Mesenchymal stem cell (in vitro differentiated cells and primary cell): ENCODE measurements around the gene MAPKAP1.

Experiments used
- DNase-seq: peaks from one replicate; pipeline ENCODE4 v3.0.0-alpha.2; 2013
- H2AFZ ChIP-seq: one replicate; pipeline ENCODE4 v1.6.1; 2013; ENCODE audit warnings: low read depth, mild to moderate bottlenecking, control low read depth, inconsistent platforms, low read length, moderate library complexity
- H2AK5ac ChIP-seq: 2 replicates; pipeline ENCODE4 v1.6.1; 2013; ENCODE audit warnings: low read length, moderate library complexity, mild to moderate bottlenecking, inconsistent platforms; ENCODE audit not compliant: severe bottlenecking
- H2BK120ac ChIP-seq: one replicate; pipeline ENCODE4 v1.6.1; 2013; ENCODE audit warnings: low read depth, mild to moderate bottlenecking, inconsistent platforms, low read length, moderate library complexity
- H2BK12ac ChIP-seq, 2 experiments: one replicate each; pipeline ENCODE4 v1.6.1; 2013; ENCODE audit warnings: inconsistent platforms in 2 of 2, low read length in 2 of 2, mild to moderate bottlenecking in 2 of 2, moderate library complexity in 2 of 2, control low read depth in 1 of 2
- H2BK15ac ChIP-seq: one replicate; pipeline ENCODE4 v1.6.1; 2013; ENCODE audit warnings: mild to moderate bottlenecking, low read depth, inconsistent platforms; ENCODE audit not compliant: poor library complexity, severe bottlenecking
- H2BK5ac ChIP-seq: 2 replicates; pipeline ENCODE4 v1.6.1; 2013; ENCODE audit warnings: low read depth, mild to moderate bottlenecking, low read length, control low read depth, inconsistent platforms; ENCODE audit not compliant: poor library complexity, severe bottlenecking
- H3K14ac ChIP-seq, 2 experiments: one replicate each; pipeline ENCODE4 v1.6.1; 2013; ENCODE audit warnings: inconsistent platforms in 2 of 2, low read length in 2 of 2, control low read depth in 1 of 2, mild to moderate bottlenecking in 1 of 2, moderate library complexity in 1 of 2
- H3K18ac ChIP-seq, 2 experiments: one replicate each; pipeline ENCODE4 v1.6.1; 2013; ENCODE audit warnings: inconsistent platforms in 2 of 2, low read length in 2 of 2, control low read depth in 1 of 2, low read depth in 1 of 2, mild to moderate bottlenecking in 1 of 2
- H3K23ac ChIP-seq, 2 experiments: one replicate each; pipeline ENCODE4 v1.6.1; 2013; ENCODE audit warnings: inconsistent platforms in 2 of 2, low read length in 2 of 2, mild to moderate bottlenecking in 2 of 2, moderate library complexity in 2 of 2, control low read depth in 1 of 2
- H3K27ac ChIP-seq: 2 replicates; pipeline ENCODE4 v1.5.1; 2013; ENCODE audit warnings: mild to moderate bottlenecking, moderate library complexity, low read length, control low read depth, inconsistent platforms; ENCODE audit not compliant: poor library complexity, severe bottlenecking
- H3K27me3 ChIP-seq, 2 experiments: 2 replicates each; pipeline versions ENCODE4 v1.6.1 to v1.7.0; 2013; ENCODE audit warnings: low read length in 2 of 2, mild to moderate bottlenecking in 2 of 2, moderate library complexity in 2 of 2, control low read depth in 1 of 2, inconsistent platforms in 1 of 2; ENCODE audit not compliant: control insufficient read depth in 1 of 2, insufficient read depth in 1 of 2
- H3K36me3 ChIP-seq, 2 experiments: 2 replicates each; pipeline versions ENCODE4 v1.6.1 to v1.7.0; 2013; ENCODE audit warnings: low read length in 2 of 2, control low read depth in 1 of 2, inconsistent platforms in 1 of 2, low read depth in 1 of 2, mild to moderate bottlenecking in 1 of 2; ENCODE audit not compliant: insufficient read depth in 2 of 2, control insufficient read depth in 1 of 2
- H3K4ac ChIP-seq, 2 experiments: one replicate each; pipeline ENCODE4 v1.6.1; 2013; ENCODE audit warnings: inconsistent platforms in 2 of 2, low read length in 2 of 2, mild to moderate bottlenecking in 2 of 2, moderate library complexity in 2 of 2, control low read depth in 1 of 2, low read depth in 1 of 2
- H3K4me1 ChIP-seq: 2 replicates; pipeline ENCODE4 v1.6.1; 2013; ENCODE audit warnings: low read depth, low read length, control low read depth; ENCODE audit not compliant: control insufficient read depth, insufficient read depth
- H3K4me2 ChIP-seq: 2 replicates; pipeline ENCODE4 v1.6.1; 2013; ENCODE audit warnings: low read length, mild to moderate bottlenecking, inconsistent platforms; ENCODE audit not compliant: poor library complexity, severe bottlenecking
- H3K4me3 ChIP-seq, 2 experiments: 2 replicates each; pipeline versions ENCODE4 v1.5.1 to v1.7.0; 2013; ENCODE audit warnings: low read length in 2 of 2, mild to moderate bottlenecking in 2 of 2, control low read depth in 1 of 2, low read depth in 1 of 2; ENCODE audit not compliant: insufficient read depth in 1 of 2
- H3K79me1 ChIP-seq: replicated peaks from 2 replicates; pipeline ENCODE4 v1.6.1; 2013; ENCODE audit warnings: mild to moderate bottlenecking, control low read depth, low read length, inconsistent platforms; ENCODE audit not compliant: poor library complexity, severe bottlenecking
- H3K9ac ChIP-seq: 2 replicates; pipeline ENCODE4 v1.7.0; 2013; ENCODE audit warnings: mild to moderate bottlenecking, low read length, moderate library complexity
- H3K9me3 ChIP-seq: 2 replicates; pipeline ENCODE4 v1.7.0; 2013; ENCODE audit warnings: mild to moderate bottlenecking, low read length; ENCODE audit not compliant: control insufficient read depth
- H4K8ac ChIP-seq: one replicate; pipeline ENCODE4 v1.6.1; 2013; ENCODE audit warnings: inconsistent platforms, mild to moderate bottlenecking, low read length, moderate library complexity
- H4K91ac ChIP-seq: one replicate; pipeline ENCODE4 v1.6.1; 2013; ENCODE audit warnings: mild to moderate bottlenecking, low read length, inconsistent platforms
- WGBS: methylation state at CpG from one replicate; pipeline ENCODE4 v1.1.7; 2013; ENCODE audit warnings: mixed read lengths; 5-methylcytosine and 5-hydroxymethylcytosine counted together

Gene MAPKAP1

GRCh38 chr9:125565126-125565525, 141.9 kb downstream of the MAPKAP1 start:
- no peak overlapping the region for H2AK5ac ChIP-seq
- H3K4me1 ChIP-seq: no peaks in the 10 kb centered on the region
- no peaks in the 10 kb centered on the region for H3K9me3 ChIP-seq
- H3K14ac ChIP-seq: no peak overlapping the region
- peaks cover 26% of the 10 kb centered on the region for H3K79me1 ChIP-seq
- no peak overlapping the region for H3K4me2 ChIP-seq
- no peak for DNase-seq
- 100% methylated on average over 1 of the region's 2 CpGs for WGBS
- no peak overlapping the region for H3K23ac ChIP-seq
- no peak overlapping the region for H3K4ac ChIP-seq
- H2BK5ac ChIP-seq: no peak overlapping the region
- H2BK15ac ChIP-seq: no peak overlapping the region
- H2BK120ac ChIP-seq: no peak overlapping the region
- no peak overlapping the region for H4K8ac ChIP-seq
- no peak overlapping the region for H3K18ac ChIP-seq
- peaks cover 0 to under 1% of the 10 kb centered on the region in 2 experiments for H3K36me3 ChIP-seq
- H2AFZ ChIP-seq: no peak overlapping the region
- H3K4me3 ChIP-seq: no peak overlapping the region
- H4K91ac ChIP-seq: no peak overlapping the region
- no peak overlapping the region for H3K27ac ChIP-seq
- no peak overlapping the region for H3K9ac ChIP-seq
- no peaks in the 10 kb centered on the region for H3K27me3 ChIP-seq
- H2BK12ac ChIP-seq: no peak overlapping the region

DNA sequence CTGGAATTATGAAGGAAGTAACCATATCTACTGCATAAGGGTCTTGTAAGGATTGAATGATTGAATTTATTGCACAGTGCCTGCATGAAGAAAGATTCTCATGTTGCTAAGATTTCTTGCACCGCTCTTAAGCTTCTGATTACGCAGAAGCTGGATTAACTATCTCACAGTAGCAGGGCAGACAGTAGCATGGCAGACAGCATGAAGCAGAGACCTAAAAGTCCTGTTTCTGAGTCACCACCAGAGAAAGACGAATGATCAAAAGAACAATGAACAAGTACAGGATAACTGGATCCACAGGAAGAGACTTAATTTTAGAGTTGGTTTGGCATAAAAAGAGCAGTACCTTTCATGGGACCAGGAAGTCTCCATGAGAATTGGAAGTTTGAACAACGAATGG, 142.4 kb downstream of the MAPKAP1 start:
- Histone ChIP-seq H3K4me3 (no peak overlapping the region), H3K79me1 (peaks cover 27% of the 10 kb centered on the region), H3K14ac (no peak overlapping the region), H4K8ac (no peak overlapping the region), H2AFZ (peak overlapping the region; percentile 11), H3K4me2 (no peak overlapping the region), H3K9ac (no peak overlapping the region), H3K27ac (no peak overlapping the region), H3K4me1 (no peaks in the 10 kb centered on the region), H3K4ac (no peak overlapping the region), H3K27me3 (no peaks in the 10 kb centered on the region), H2BK5ac (no peak overlapping the region), H3K9me3 (no peaks in the 10 kb centered on the region), H3K36me3 (peaks cover 0 to 3% of the 10 kb centered on the region in 2 experiments), H2BK12ac (no peak overlapping the region), H4K91ac (no peak overlapping the region), H2BK120ac (no peak overlapping the region), H2AK5ac (no peak overlapping the region), H3K18ac (no peak overlapping the region), H2BK15ac (no peak overlapping the region), H3K23ac (no peak overlapping the region)
- DNase-seq: no peak
- 96% methylated on average over 3 of the region's 4 CpGs for WGBS

GRCh38 chr9:125561509-125562148, 145.4 kb downstream of the MAPKAP1 start:
- H2BK120ac ChIP-seq: no peak overlapping the region
- H3K9me3 ChIP-seq: no peaks in the 10 kb centered on the region
- H3K23ac ChIP-seq: no peak overlapping the region
- DNase-seq: no peak
- no peak overlapping the region for H3K14ac ChIP-seq
- no peak overlapping the region for H2AK5ac ChIP-seq
- H3K36me3 ChIP-seq: peaks cover 0 to 24% of the 10 kb centered on the region in 2 experiments
- no peak overlapping the region for H2BK12ac ChIP-seq
- no peak overlapping the region for H3K27ac ChIP-seq
- H4K8ac ChIP-seq: no peak overlapping the region
- H2BK15ac ChIP-seq: no peak overlapping the region
- H2BK5ac ChIP-seq: no peak overlapping the region
- 95% methylated on average over 4 of the region's 4 CpGs for WGBS
- H2AFZ ChIP-seq: no peak overlapping the region
- no peaks in the 10 kb centered on the region for H3K4me1 ChIP-seq
- no peak overlapping the region for H3K4ac ChIP-seq
- H3K79me1 ChIP-seq: peaks cover 19% of the 10 kb centered on the region
- H3K4me2 ChIP-seq: no peak overlapping the region
- no peak overlapping the region for H3K9ac ChIP-seq
- no peak overlapping the region for H3K4me3 ChIP-seq
- H3K18ac ChIP-seq: no peak overlapping the region
- no peak overlapping the region for H4K91ac ChIP-seq
- H3K27me3 ChIP-seq: no peaks in the 10 kb centered on the region

DNA sequence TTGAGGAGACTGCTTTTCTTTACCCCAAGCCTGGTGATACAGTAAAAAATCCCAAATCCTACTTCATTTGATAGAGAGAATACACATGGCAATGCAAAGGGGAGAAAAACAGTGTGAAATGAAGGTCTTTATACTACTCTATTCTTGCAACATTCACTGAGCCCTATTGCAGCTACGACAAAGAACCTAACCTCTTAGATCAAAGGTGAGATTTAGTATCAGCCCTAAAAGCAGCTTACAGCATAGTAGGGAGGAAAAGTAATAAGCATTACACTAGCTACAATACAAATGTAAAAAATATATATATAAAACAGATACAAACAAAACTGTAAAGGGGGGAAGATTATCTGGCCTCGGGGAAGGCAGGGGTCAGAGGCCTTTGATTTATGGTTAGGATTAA, 147.1 kb downstream of the MAPKAP1 start:
- no peaks in the 10 kb centered on the region for H3K27me3 ChIP-seq
- no peak overlapping the region for H2BK5ac ChIP-seq
- no peak overlapping the region for H3K23ac ChIP-seq
- no peak overlapping the region for H2BK12ac ChIP-seq
- H3K18ac ChIP-seq: no peak overlapping the region
- H4K8ac ChIP-seq: no peak overlapping the region
- peaks cover 6% of the 10 kb centered on the region for H3K4me1 ChIP-seq
- no peak overlapping the region for H3K14ac ChIP-seq
- no peak overlapping the region for H2AFZ ChIP-seq
- no peak overlapping the region for H3K4me2 ChIP-seq
- H2BK120ac ChIP-seq: no peak overlapping the region
- no peak overlapping the region for H4K91ac ChIP-seq
- no peak overlapping the region for H3K9ac ChIP-seq
- H3K36me3 ChIP-seq: peaks cover 0 to 39% of the 10 kb centered on the region in 2 experiments
- no peaks in the 10 kb centered on the region for H3K9me3 ChIP-seq
- H2AK5ac ChIP-seq: no peak overlapping the region
- no peak overlapping the region for H2BK15ac ChIP-seq
- WGBS: 73% methylated on average over 1 of the region's 2 CpGs
- DNase-seq: no peak
- no peak overlapping the region for H3K4ac ChIP-seq
- no peak overlapping the region for H3K4me3 ChIP-seq
- no peak overlapping the region for H3K27ac ChIP-seq
- H3K79me1 ChIP-seq: peaks cover 19% of the 10 kb centered on the region
